SK-N-DZ (cell line): ENCODE results near the gene WDR37.

Experiments used
- DNase-seq: peaks from one replicate; pipeline ENCODE4 v3.0.0-alpha.2; 2015; ENCODE audit warnings: low spot score

Gene WDR37

GRCh38 chr10:1127629-1128028 lies 71.4 kb downstream of the WDR37 start:
- no peak for DNase-seq

DNA sequence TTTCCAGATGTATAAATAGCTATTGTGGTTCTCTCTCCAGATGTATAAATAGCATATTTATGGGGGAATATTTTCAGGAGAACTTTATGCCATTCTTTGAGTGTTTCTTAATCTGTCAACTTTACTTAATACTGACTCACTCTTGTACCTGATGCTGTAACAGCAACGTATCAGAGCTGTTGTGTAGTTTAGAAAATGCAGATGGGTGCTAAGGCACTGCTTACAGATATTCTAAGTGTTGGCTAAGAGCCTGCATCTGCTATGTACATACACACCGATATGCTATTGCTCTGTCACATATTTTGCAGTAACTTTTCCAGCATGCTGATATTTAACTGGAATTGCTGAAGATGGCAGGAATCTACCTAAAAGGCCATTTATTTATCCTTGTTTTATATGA lies 71.9 kb downstream of the WDR37 start:
- DNase-seq, result no peak

GRCh38 chr10:1128649-1129048 lies 72.5 kb downstream of the WDR37 start:
- no peak for DNase-seq

- DNase-seq, result no peak
Observed at GRCh38 chr10:1130226-1130625, 74.0 kb downstream of the WDR37 start.

GRCh38 chr10:1130995-1131790 lies 75.0 kb downstream of the WDR37 start:
- no peak for DNase-seq

DNA sequence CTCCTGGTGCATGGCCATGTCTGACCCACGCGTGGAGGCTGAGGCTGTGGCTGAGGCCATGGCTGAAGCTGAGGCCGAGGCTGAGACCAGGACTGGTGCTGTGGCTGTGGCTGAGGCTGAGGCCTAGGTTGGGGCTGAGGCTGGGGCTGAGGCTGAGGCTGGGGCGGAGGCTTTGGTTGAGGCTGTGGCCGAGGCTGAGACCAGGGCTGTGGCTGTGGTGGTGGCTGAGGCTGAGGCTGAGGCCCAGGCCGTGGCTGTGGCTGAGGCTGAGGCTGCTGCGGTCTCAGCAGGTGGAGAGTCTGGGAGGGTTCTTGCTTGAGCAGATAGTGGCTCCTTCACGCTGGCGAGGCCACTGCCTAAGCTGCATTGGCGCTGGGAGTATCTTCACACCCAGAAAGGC lies 76.4 kb downstream of the WDR37 start:
- DNase-seq, result no peak

DNA sequence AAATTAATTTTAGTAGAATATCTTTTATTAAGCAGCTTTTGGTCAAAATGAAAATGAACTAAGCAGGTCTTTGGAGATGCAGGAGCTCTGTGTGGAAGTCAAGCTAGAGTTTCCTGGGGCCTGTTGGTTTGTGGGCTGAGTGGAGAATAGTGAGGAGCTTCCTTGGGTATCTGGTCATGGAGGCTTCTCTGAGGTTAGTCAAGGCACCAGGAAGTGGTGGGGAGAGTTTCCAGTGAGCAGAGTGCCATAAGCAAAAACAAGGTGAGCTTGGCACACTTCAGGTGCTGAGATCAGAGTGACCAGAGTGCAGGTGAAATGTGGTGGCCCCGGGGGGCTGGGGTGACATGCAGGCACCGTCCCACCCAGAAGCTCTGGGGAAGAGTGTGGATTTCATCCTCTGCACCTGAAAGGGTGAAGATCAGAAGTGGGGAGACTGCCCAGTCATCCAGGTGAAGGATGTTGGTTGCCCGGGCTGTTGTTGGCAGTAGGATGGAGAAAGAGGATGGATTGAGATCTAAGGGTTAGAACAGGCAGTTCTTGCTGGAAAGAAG lies 77.4 kb downstream of the WDR37 start:
- no peak for DNase-seq

GRCh38 chr10:1134156-1134555 lies 78.0 kb downstream of the WDR37 start:
- DNase-seq, result no peak

GRCh38 chr10:1136268-1136667 lies 80.1 kb downstream of the WDR37 start:
- DNase-seq, result no peak

DNA sequence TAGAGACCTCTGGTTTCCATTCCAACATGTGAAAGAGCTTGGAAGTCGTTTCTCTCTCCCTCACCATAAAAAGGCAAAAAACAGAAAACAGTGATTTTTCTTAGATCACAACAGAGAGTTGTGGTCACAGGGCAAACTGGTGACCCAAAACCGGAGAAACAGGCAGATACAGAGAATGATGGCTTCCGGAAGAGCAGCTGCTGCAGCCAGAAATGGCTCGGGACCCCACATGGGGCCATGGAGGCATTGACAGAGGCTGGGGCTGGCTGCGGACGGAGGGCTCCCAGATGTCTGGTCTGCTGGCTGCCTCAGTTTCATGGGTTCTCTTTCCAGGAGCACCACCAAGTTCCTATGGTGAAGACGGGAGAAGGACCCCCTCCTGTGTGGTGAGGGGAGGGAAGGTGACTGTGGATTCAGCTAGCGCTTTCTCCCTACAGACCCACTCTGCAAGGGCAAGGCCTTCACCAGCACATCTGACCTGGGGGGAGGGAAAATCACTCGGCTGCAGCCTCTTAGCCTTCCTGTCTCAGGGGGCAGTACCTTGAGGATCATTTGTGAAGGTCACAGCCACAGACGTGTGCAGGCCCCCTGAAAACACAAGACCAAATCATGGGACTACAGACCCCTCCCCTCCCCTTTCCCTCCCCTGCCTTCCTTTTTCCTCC lies 81.4 kb downstream of the WDR37 start:
- no peak for DNase-seq

GRCh38 chr10:1138529-1138928 lies 82.3 kb downstream of the WDR37 start:
- DNase-seq, result no peak

- no peak for DNase-seq
Observed at GRCh38 chr10:1141261-1141660, 85.1 kb downstream of the WDR37 start.

- no peak for DNase-seq
Observed at GRCh38 chr10:1141701-1142100, 85.5 kb downstream of the WDR37 start.

DNA sequence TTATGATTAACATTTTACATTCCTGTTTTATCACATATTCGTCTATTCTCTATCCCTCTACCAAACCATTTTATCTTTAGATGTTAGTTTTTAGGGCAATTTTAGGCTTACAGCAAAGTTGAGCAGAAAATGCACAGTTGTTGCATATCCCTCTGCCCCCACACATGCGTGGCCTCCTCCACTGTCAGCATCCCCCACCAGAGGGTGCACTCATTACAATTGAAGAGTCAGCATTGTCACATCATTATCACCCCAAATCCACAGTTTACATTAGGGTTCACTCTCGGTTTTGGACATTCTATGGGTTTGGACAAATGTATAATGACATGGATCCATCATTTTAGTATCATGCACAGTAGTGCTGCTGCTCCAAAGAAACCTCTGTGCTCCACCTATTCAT lies 86.4 kb downstream of the WDR37 start:
- DNase-seq, result no peak

- no peak for DNase-seq
Observed at GRCh38 chr10:1147810-1148209, 91.6 kb downstream of the WDR37 start.

GRCh38 chr10:1148855-1149605 lies 92.8 kb downstream of the WDR37 start:
- DNase-seq, result no peak

DNA sequence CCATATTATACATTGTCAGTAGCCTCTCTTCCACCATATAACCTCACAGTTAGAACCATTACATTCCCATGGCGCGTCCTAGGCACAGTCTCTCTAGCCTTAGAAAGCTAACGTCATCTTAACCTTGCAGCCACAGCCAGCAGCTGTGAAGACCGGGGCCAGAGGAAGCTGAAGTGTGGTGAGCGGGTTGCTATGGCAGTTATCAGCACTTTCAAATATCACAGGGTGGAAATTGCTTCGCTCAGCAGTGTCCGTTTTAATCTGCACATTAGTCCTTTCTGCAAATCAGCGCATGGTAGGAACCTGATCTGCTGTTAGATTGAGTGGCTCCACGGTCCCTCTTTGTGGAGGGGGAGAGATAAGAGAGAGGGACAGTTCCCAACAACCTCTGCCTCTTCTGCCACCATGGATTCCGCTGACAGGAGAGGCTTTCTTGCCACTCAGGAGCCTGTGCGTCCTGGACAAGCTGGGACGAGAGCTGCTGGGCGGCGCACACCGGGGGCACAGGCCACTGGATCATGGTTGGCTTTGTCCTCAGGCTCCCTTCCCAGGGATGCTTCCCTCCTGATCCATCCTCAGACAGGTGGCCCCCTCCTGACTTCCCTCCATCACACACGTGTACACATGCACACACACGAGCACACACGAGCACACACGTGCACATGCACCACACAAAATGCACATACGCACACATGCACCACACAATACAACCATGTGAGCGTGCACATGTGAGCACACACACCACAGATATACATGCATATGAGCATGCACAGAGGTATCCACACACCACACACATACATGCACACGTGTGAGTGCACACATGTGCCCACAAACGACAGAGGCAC lies 93.8 kb downstream of the WDR37 start:
- DNase-seq, result peak; percentile 57

DNA sequence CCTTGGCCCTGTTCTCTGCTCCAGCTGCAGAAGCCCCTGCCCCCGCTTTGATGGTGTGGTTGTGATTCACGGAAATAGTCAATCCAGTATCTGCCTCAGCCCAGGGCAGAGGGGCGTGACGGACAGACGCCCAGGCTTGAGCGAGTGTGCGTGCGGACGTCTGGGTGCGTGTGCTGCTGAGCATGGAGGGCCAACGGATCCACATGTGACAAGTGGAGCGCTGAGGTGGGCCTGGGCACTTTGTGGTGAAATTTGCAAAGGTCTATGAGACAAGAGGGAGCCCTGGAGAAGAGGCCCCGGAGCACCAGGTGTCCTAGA lies 94.4 kb downstream of the WDR37 start:
- no peak for DNase-seq

- no peak for DNase-seq
Observed at GRCh38 chr10:1151076-1152033, 95.2 kb downstream of the WDR37 start.
